ENCODE results near the gene TRMT1. TPM values are rescaled to one million over a fixed set of nuclear protein-coding genes. Genes with fewer than 3 reads are reported as not detected.

The TRMT1 gene
- total RNA-seq, 1 donor from 2014 or later, result 28.0 TPM

GRCh38 chr19:13118424-13119193 is 2.1 kb upstream of the TRMT1 start:
- no peaks in the 10 kb centered on the region for H3K27me3 ChIP-seq
- H3K4me3 ChIP-seq, result peak overlapping the region; percentile 84 to 99
- DNase-seq (ENCODE audit: extremely low spot score in 2 of 2), result no peak
- H3K36me3 ChIP-seq, result peaks cover 0 to 6% of the 10 kb centered on the region in 2 donors
- intact Hi-C loops (cut with DNase I), result no loop called here
- H3K9me3 ChIP-seq, result no peaks in the 10 kb centered on the region
- peaks cover 58% of the 10 kb centered on the region for H3K4me1 ChIP-seq
- TF ChIP-seq POLR2AphosphoS5 (IDR thresholded peaks at IDR 0.05; ENCODE audit: insufficient read depth in 1 of 2, low read depth in 1 of 2) (no peak), POLR2A (IDR thresholded peaks at IDR 0.05) (no peak)
- TF ChIP-seq, protein P1, sequence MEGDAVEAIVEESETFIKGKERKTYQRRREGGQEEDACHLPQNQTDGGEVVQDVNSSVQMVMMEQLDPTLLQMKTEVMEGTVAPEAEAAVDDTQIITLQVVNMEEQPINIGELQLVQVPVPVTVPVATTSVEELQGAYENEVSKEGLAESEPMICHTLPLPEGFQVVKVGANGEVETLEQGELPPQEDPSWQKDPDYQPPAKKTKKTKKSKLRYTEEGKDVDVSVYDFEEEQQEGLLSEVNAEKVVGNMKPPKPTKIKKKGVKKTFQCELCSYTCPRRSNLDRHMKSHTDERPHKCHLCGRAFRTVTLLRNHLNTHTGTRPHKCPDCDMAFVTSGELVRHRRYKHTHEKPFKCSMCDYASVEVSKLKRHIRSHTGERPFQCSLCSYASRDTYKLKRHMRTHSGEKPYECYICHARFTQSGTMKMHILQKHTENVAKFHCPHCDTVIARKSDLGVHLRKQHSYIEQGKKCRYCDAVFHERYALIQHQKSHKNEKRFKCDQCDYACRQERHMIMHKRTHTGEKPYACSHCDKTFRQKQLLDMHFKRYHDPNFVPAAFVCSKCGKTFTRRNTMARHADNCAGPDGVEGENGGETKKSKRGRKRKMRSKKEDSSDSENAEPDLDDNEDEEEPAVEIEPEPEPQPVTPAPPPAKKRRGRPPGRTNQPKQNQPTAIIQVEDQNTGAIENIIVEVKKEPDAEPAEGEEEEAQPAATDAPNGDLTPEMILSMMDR (IDR thresholded peaks at IDR 0.05), result no peak
- peak overlapping the region; percentile 67 for H3K27ac ChIP-seq

- H3K9me3 ChIP-seq, result no peaks in the 10 kb centered on the region
- TF ChIP-seq POLR2AphosphoS5 (IDR thresholded peaks at IDR 0.05; ENCODE audit: insufficient read depth in 1 of 2, low read depth in 1 of 2) (peak; percentile 37 to 44), POLR2A (IDR thresholded peaks at IDR 0.05) (no peak)
- H3K4me3 ChIP-seq, result peak within 1 kb of the TSS; percentile 92 to 99
- no peaks in the 10 kb centered on the region for H3K27me3 ChIP-seq
- no peak for DNase-seq (ENCODE audit: extremely low spot score in 2 of 2)
- H3K4me1 ChIP-seq, result peaks cover 58% of the 10 kb centered on the region
- intact Hi-C loops (cut with DNase I), result no loop called here
- peak within 1 kb of the TSS; percentile 78 for H3K27ac ChIP-seq
- peaks cover 0 to 11% of the 10 kb centered on the region in 2 donors for H3K36me3 ChIP-seq
Measured at GRCh38 chr19:13117772-13118423, 1.4 kb upstream of the TRMT1 start, which contains the start of gene NACC1. Gene NACC1 (plus strand): TSS chr19:13118264. CDS start chr19:13135208, 16,944 bp downstream.

- TF ChIP-seq POLR2AphosphoS5 (IDR thresholded peaks at IDR 0.05; ENCODE audit: insufficient read depth in 1 of 2, low read depth in 1 of 2) (no peak), POLR2A (IDR thresholded peaks at IDR 0.05) (no peak)
- TF ChIP-seq, protein P1 (IDR thresholded peaks at IDR 0.05), result no peak
- no peak for DNase-seq (ENCODE audit: extremely low spot score in 2 of 2)
- Histone ChIP-seq H3K27ac (peak overlapping the region; percentile 78), H3K4me3 (peak overlapping the region; percentile 92 to 99), H3K9me3 (no peaks in the 10 kb centered on the region), H3K36me3 (peaks cover 0 to 17% of the 10 kb centered on the region in 2 donors), H3K27me3 (no peaks in the 10 kb centered on the region), H3K4me1 (peaks cover 58% of the 10 kb centered on the region)
- intact Hi-C loops (cut with DNase I), result no loop called here
Measured at GRCh38 chr19:13117176-13117771, 734 bp upstream of the TRMT1 start.

DNA sequence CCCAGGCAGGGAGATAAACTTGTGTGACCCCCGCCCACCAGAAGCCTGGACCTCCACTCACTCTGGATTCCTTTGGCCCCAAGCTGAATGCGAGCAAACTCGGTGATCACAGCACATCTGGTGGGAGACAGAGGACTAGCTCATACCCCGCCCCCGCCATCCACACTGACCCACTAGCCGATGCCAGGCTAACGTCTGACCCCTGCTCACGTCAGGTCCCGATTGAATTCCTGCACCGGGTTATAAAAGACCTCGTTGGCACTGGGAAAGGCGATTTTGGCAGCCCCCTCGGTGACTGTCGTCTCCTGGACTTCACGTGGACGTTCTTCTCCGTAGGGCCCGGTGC is 631 bp downstream of the TRMT1 start:
- no peak for DNase-seq (ENCODE audit: extremely low spot score in 2 of 2)
- no peak for TF ChIP-seq POLR2A (IDR thresholded peaks at IDR 0.05)
- no peak for TF ChIP-seq POLR2AphosphoS5 (IDR thresholded peaks at IDR 0.05; ENCODE audit: insufficient read depth in 1 of 2, low read depth in 1 of 2)
- TF ChIP-seq, protein P1 (IDR thresholded peaks at IDR 0.05), result no peak
- Histone ChIP-seq H3K4me3 (peak overlapping the region; percentile 92 to 99), H3K4me1 (peaks cover 52% of the 10 kb centered on the region), H3K27ac (peak overlapping the region; percentile 78), H3K27me3 (no peaks in the 10 kb centered on the region), H3K36me3 (peaks cover 0 to 20% of the 10 kb centered on the region in 2 donors), H3K9me3 (no peaks in the 10 kb centered on the region)
- intact Hi-C loops (cut with DNase I), result no loop called here

GRCh38 chr19:13112555-13112954 is 4.0 kb downstream of the TRMT1 start:
- Histone ChIP-seq H3K4me1 (peaks cover 25% of the 10 kb centered on the region), H3K27ac (no peak overlapping the region), H3K9me3 (no peaks in the 10 kb centered on the region), H3K4me3 (no peak overlapping the region), H3K27me3 (no peaks in the 10 kb centered on the region), H3K36me3 (peaks cover 0 to 35% of the 10 kb centered on the region in 2 donors)
- intact Hi-C loops (cut with DNase I), result no loop called here
- DNase-seq (ENCODE audit: extremely low spot score in 2 of 2), result no peak
- TF ChIP-seq POLR2A (IDR thresholded peaks at IDR 0.05) (no peak), POLR2AphosphoS5 (IDR thresholded peaks at IDR 0.05; ENCODE audit: insufficient read depth in 1 of 2, low read depth in 1 of 2) (no peak)
- TF ChIP-seq, protein P1 (IDR thresholded peaks at IDR 0.05), result no peak
